ENCODE data around the gene PSTPIP1.

Gene PSTPIP1

DNA sequence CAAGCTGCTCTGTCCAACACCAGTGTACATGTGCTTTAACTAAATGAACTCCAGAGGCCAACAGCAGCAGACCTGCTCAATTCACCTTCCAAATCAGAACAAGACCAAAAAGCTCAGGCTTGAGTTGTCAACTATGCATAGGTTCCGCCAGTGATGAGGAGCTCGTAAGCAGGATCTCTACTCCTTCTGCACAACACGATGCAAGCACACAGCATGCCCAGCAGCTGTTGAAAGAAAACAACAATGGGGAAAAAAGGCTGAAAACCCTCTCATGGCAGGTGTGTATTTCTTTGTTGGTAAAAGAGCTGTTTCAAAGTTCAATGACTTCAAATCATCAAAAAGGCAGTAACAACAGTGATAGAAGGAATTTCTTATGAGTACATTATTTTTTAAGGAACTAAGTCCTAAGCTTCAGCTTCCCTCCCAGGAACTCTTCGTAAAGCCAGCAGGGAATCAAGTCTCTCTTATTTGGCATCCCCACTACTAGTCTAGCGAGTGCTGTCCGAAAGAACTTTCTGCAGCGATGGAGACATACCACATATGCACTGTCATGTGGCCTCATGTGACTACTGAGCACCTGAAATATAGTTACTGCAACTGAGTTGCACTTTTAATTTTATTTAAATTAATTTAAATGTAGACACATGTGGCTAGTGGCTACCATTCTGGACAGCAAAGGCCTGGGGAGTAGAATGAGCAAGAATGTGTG, 51.9 kb downstream of the PSTPIP1 start:
- DNase-seq (ENCODE audit: low read depth), result no peak
- TF ChIP-seq, protein P1, sequence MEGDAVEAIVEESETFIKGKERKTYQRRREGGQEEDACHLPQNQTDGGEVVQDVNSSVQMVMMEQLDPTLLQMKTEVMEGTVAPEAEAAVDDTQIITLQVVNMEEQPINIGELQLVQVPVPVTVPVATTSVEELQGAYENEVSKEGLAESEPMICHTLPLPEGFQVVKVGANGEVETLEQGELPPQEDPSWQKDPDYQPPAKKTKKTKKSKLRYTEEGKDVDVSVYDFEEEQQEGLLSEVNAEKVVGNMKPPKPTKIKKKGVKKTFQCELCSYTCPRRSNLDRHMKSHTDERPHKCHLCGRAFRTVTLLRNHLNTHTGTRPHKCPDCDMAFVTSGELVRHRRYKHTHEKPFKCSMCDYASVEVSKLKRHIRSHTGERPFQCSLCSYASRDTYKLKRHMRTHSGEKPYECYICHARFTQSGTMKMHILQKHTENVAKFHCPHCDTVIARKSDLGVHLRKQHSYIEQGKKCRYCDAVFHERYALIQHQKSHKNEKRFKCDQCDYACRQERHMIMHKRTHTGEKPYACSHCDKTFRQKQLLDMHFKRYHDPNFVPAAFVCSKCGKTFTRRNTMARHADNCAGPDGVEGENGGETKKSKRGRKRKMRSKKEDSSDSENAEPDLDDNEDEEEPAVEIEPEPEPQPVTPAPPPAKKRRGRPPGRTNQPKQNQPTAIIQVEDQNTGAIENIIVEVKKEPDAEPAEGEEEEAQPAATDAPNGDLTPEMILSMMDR (IDR thresholded peaks at IDR 0.05; ENCODE audit: low read depth, low read length, missing control alignments), result no peak
- in situ Hi-C loops (cut with HindIII; ENCODE audit: low sequenced_read_pairs), result no loop called here
- H3K4me3 ChIP-seq (ENCODE audit: low read depth, low read length), result no peak overlapping the region

- no peak for DNase-seq (ENCODE audit: low read depth)
- no peak overlapping the region for H3K4me3 ChIP-seq (ENCODE audit: low read depth, low read length)
- in situ Hi-C loops (cut with HindIII; ENCODE audit: low sequenced_read_pairs), result no loop called here
- TF ChIP-seq, protein P1 (IDR thresholded peaks at IDR 0.05; ENCODE audit: low read depth, low read length, missing control alignments), result no peak
These were observed 53.4 kb downstream of the PSTPIP1 start for GRCh38 chr15:77048135-77048876.

DNA sequence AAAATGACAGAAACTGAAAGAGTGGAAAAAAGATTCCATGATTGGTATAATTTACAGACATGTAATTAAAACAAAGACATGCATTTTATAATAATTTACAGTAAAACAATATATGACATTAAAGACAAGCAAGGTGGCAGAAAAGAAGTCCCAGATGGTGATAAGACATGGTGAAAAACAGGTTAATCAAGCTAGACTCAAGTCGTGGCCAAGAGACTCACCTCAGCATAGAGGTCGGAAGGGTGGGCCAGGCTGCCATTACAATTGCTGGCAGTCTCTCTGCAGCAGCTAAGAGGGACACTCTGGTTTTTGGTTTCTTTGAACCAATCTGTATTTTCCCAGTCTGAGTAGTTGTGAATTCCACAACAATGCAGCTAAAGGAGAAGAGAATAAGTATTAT, 57.6 kb downstream of the PSTPIP1 start:
- H3K4me3 ChIP-seq (ENCODE audit: low read depth, low read length), result no peak overlapping the region
- DNase-seq (ENCODE audit: low read depth), result no peak
- TF ChIP-seq, protein P1 (IDR thresholded peaks at IDR 0.05; ENCODE audit: low read depth, low read length, missing control alignments), result no peak
- in situ Hi-C loops (cut with HindIII; ENCODE audit: low sequenced_read_pairs), result no loop called here

DNA sequence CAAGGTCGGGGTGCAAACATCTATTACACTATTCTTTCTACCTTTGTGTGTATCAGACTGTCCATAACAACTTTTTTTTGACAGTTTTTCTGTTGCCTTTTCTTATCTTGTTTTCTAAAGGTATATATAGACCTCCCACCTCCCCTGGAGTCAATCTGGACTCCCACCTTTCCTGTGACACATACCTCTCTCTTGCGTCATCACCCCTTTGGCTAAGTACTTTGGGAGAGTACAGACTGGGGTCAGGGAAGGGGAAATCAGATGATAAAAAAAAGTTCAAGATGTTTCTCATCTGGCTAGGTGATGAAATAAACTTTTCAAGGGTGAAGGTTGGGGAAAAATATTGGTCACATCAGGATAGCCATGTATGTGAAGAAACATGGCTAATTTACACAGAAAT, 58.8 kb downstream of the PSTPIP1 start:
- H3K4me3 ChIP-seq (ENCODE audit: low read depth, low read length), result no peak overlapping the region
- TF ChIP-seq, protein P1 (IDR thresholded peaks at IDR 0.05; ENCODE audit: low read depth, low read length, missing control alignments), result no peak
- in situ Hi-C loops (cut with HindIII; ENCODE audit: low sequenced_read_pairs), result no loop called here
- DNase-seq (ENCODE audit: low read depth), result no peak

- in situ Hi-C loops (cut with HindIII; ENCODE audit: low sequenced_read_pairs), result no loop called here
- no peak for DNase-seq (ENCODE audit: low read depth)
- TF ChIP-seq, protein P1 (IDR thresholded peaks at IDR 0.05; ENCODE audit: low read depth, low read length, missing control alignments), result no peak
- H3K4me3 ChIP-seq (ENCODE audit: low read depth, low read length), result no peak overlapping the region
These were observed 62.1 kb downstream of the PSTPIP1 start for GRCh38 chr15:77057072-77057471.

DNA sequence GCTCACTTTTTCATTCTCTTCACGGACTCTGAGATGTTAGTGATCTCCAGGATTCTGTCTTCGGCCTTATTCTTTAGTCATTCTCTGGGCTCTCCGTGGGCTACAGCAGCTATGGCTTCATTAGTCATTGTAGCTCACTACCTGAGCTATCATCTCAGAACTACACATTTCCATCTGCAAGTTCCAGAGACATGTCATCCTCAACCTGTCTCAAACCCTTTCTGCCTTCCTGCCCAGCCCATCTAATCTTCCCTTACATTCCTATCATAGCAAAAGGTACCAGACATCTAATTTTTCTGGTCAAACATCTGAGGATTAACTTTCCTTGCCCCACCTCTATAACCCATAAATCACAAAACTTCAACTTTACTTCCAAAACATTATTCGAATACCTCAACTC, 62.8 kb downstream of the PSTPIP1 start:
- TF ChIP-seq, protein P1 (IDR thresholded peaks at IDR 0.05; ENCODE audit: low read depth, low read length, missing control alignments), result no peak
- no peak for DNase-seq (ENCODE audit: low read depth)
- in situ Hi-C loops (cut with HindIII; ENCODE audit: low sequenced_read_pairs), result no loop called here
- H3K4me3 ChIP-seq (ENCODE audit: low read depth, low read length), result no peak overlapping the region

All from astrocyte of the cerebellum (primary cell).